HCT116 (cell line): ENCODE data around the gene SYNE1. TPM values are rescaled to one million over a fixed set of nuclear protein-coding genes. Genes with fewer than 3 reads are reported as not detected.
"Not testable (repeated sequence)": the region's sequence is repeated elsewhere in the genome, so short reads cannot be mapped to it uniquely, and the experiment has no call there.

ENCODE experiments used
- ATAC-seq: fragments of 200-7000 bp; cut with Tn5 transposase; 2 replicates; pipeline ENCODE4 v1.9.1; 2020; ENCODE audit warnings: mild to moderate bottlenecking, moderate library complexity
- BruUV-seq: library from RNA; stranded (reverse); fragments of 400-500 nt; replicated peaks from 2 replicates; lab custom pipeline; 2021; lab: Mats Ljungman, UMichigan
- CTCF ChIA-PET: fragments of 300-600 bp; sonication (Branson Sonifier 250); formaldehyde crosslinking; loops from one replicate; lab custom pipeline; 2021; ENCODE audit warnings: antibody characterized with exemption; lab: Charles Lee
- POLR2A ChIA-PET: fragments of 300-600, 350-600 bp; sonication (Branson Sonifier 250); formaldehyde crosslinking; loops from one replicate; lab custom pipeline; 2021; ENCODE audit warnings: antibody characterized with exemption; lab: Charles Lee
- RAD21 ChIA-PET, 2 experiments: fragments of 300-600 bp; sonication (Branson Sonifier 250); formaldehyde crosslinking; loops; one replicate each; lab custom pipeline; 2023; ENCODE audit warnings: low total read pairs in 2 of 2; ENCODE audit not compliant: uncharacterized antibody in 2 of 2, unreplicated experiment in 2 of 2, low non-redundant PET in 1 of 2; lab: Charles Lee
- DNase-seq: peaks from one replicate; pipeline ENCODE4 v3.0.0-alpha.2; 2010; ENCODE audit warnings: low read depth, low spot score
- H2AFZ ChIP-seq: fragments of 200-600 bp; shearing (Covaris generic), sonication (generic); 2 replicates; pipeline ENCODE4 v1.6.1; 2017; ENCODE audit warnings: low read depth, mixed run types, mixed read lengths, antibody characterized with exemption, low read length; ENCODE audit not compliant: poor library complexity, severe bottlenecking
- H3K27ac ChIP-seq: 2 replicates; pipeline ENCODE4 v1.5.1; 2012; ENCODE audit warnings: low read depth, low read length
- H3K27me3 ChIP-seq: fragments of 200-600 bp; sonication (generic); 2 replicates; pipeline ENCODE4 v1.6.1; 2016; ENCODE audit warnings: mixed run types, low read length, mixed read lengths; ENCODE audit not compliant: insufficient read depth
- H3K36me3 ChIP-seq, 2 experiments: fragments of 200-500 bp in 1 of 2; fragments of 200-600 bp in 1 of 2; sonication (Bioruptor generic) in 1 of 2; sonication (generic) in 1 of 2; 2 replicates each; pipeline versions ENCODE4 v1.5.1 to v1.6.1; 2014 to 2016; ENCODE audit warnings: low read length in 2 of 2, inconsistent platforms in 1 of 2, mixed read lengths in 1 of 2, mixed run types in 1 of 2; ENCODE audit not compliant: insufficient read depth in 2 of 2, control insufficient read depth in 1 of 2
- H3K4me1 ChIP-seq, 2 experiments: fragments of 200-600 bp in 1 of 2; sonication (generic) in 1 of 2; 2 replicates each; pipeline versions ENCODE4 v1.5.1 to v1.6.1; 2012 to 2017; ENCODE audit warnings: low read length in 2 of 2, inconsistent platforms in 1 of 2, mild to moderate bottlenecking in 1 of 2, mixed read lengths in 1 of 2, mixed run types in 1 of 2, moderate library complexity in 1 of 2; ENCODE audit not compliant: insufficient read depth in 2 of 2, control insufficient read depth in 1 of 2
- H3K4me2 ChIP-seq: fragments of 200-600 bp; sonication (generic); 2 replicates; pipeline ENCODE4 v1.6.1; 2017; ENCODE audit warnings: mixed run types, low read length, mixed read lengths
- H3K4me3 ChIP-seq, 2 experiments: fragments of 200-600 bp in 1 of 2; sonication (generic) in 1 of 2; replicated peaks in 1 of 2; 2 replicates each; pipeline ENCODE4 v1.5.1; 2011 to 2016; ENCODE audit warnings: low read length in 2 of 2, control low read depth in 1 of 2, low read depth in 1 of 2, mild to moderate bottlenecking in 1 of 2, mixed read lengths in 1 of 2, mixed run types in 1 of 2
- H3K79me2 ChIP-seq: fragments of 200-600 bp; sonication (generic); 2 replicates; pipeline ENCODE4 v1.6.1; 2017; ENCODE audit warnings: mild to moderate bottlenecking, mixed run types, low read length, moderate library complexity, mixed read lengths; ENCODE audit not compliant: insufficient read depth
- H3K9ac ChIP-seq: fragments of 200-600 bp; sonication (generic); 2 replicates; pipeline ENCODE4 v1.6.1; 2016; ENCODE audit warnings: low read length, mixed read lengths
- H3K9me2 ChIP-seq: fragments of 200-600 bp; sonication (generic), shearing (Covaris generic); 2 replicates; pipeline ENCODE4 v1.6.1; 2017; ENCODE audit warnings: mixed run types, mild to moderate bottlenecking, moderate library complexity; ENCODE audit not compliant: insufficient read depth
- H3K9me3 ChIP-seq, 2 experiments: fragments of 200-500 bp in 1 of 2; fragments of 200-600 bp in 1 of 2; sonication (Bioruptor generic) in 1 of 2; sonication (generic) in 1 of 2; 2 replicates each; pipeline ENCODE4 v1.6.1; 2014 to 2017; ENCODE audit warnings: low read length in 2 of 2, mixed read lengths in 2 of 2, inconsistent platforms in 1 of 2, low read depth in 1 of 2, mild to moderate bottlenecking in 1 of 2, mixed run types in 1 of 2, moderate library complexity in 1 of 2; ENCODE audit not compliant: control insufficient read depth in 1 of 2, insufficient read depth in 1 of 2
- H4K20me1 ChIP-seq: fragments of 200-600 bp; sonication (generic), shearing (Covaris generic); 2 replicates; pipeline ENCODE4 v1.6.1; 2017; ENCODE audit warnings: mixed run types, mild to moderate bottlenecking, moderate library complexity; ENCODE audit not compliant: insufficient read depth
- CEBPB ChIP-seq: IDR thresholded peaks from 2 replicates; pipeline ENCODE4 v1.6.1; 2012; ENCODE audit warnings: low read depth
- EZH2phosphoT487 ChIP-seq: fragments of 200-600 bp; IDR thresholded peaks from 2 replicates; pipeline ENCODE4 v1.6.1; 2018; ENCODE audit warnings: antibody characterized with exemption, borderline replicate concordance
- ZNF274 ChIP-seq: fragments of 200-500 bp; sonication (Bioruptor generic); IDR thresholded peaks from 2 replicates; pipeline ENCODE4 v1.6.1; 2014; ENCODE audit warnings: mild to moderate bottlenecking, low read depth, low read length, inconsistent platforms
- intact Hi-C: fragments of 100-400 bp; cut with micrococcal nuclease; formaldehyde crosslinking; loops from 2 replicates; pipeline ENCODE4 v1.10.0; 2022
- total RNA-seq: library from RNA; stranded (reverse); gene quantifications from one replicate; pipeline ENCODE4 v1.2.1, GENCODE V29; 2021; ENCODE audit not compliant: unreplicated experiment
- TF ChIP-seq, protein P1 (sequence below): IDR thresholded peaks from 2 replicates; pipeline ENCODE4 v1.6.1; 2011; ENCODE audit warnings: mild to moderate bottlenecking, low read length, moderate library complexity; ENCODE audit not compliant: insufficient replicate concordance; ENCODE audit errors: extremely low read depth

SYNE1 gene
- total RNA-seq, 1 experiment from 2014 or later = 5.4 TPM

GRCh38 chr6:152328200-152328599 lies 309.0 kb downstream of the SYNE1 start:
- H2AFZ ChIP-seq, POLR2A ChIA-PET, H3K79me2 ChIP-seq, intact Hi-C loops, H3K4me1 ChIP-seq, ATAC-seq, H3K9me3 ChIP-seq, H3K4me3 ChIP-seq, H3K9ac ChIP-seq, DNase-seq, H3K9me2 ChIP-seq, H3K4me2 ChIP-seq, H3K36me3 ChIP-seq, H3K27me3 ChIP-seq, H3K27ac ChIP-seq, BruUV-seq, H4K20me1 ChIP-seq, RAD21 ChIA-PET: not testable (repeated sequence)
- CTCF ChIA-PET = interaction anchor here (1.6 kb wide), 1 partner anchor 10 kb away, joined by 8 read pairs; no protein-coding TSS in a partner anchor

DNA sequence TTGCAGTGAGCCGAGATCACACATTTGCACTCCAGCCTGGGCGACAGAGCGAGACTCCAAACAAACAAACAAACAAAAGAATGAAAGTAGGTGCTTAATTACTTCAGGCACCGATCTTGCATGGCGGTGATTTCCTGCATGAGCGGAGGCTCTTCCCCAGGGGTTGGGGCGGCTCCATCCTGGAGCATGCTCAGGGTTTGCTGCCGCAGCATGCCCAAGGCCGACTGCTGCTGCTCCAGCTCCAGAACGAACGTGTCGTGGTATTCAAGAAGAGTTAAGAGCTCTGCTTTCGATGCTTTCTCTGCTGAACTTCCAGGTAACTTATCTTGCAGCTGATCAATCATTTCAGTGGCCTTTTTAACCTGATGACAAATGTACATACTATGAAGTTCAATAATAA lies 313.8 kb downstream of the SYNE1 start:
- Histone ChIP-seq H3K4me1 (no peaks in the 10 kb centered on the region), H3K9ac (no peak overlapping the region), H3K36me3 (no peaks in the 10 kb centered on the region), H3K27ac (no peak overlapping the region), H3K27me3 (no peaks in the 10 kb centered on the region), H3K79me2 (no peaks in the 10 kb centered on the region), H2AFZ (no peak overlapping the region), H4K20me1 (no peaks in the 10 kb centered on the region), H3K4me3 (no peak overlapping the region), H3K9me3 (no peaks in the 10 kb centered on the region), H3K4me2 (no peak overlapping the region), H3K9me2 (no peaks in the 10 kb centered on the region)
- ATAC-seq (no peak), DNase-seq (no peak)
- ChIA-PET POLR2A (no interaction called here), CTCF (interaction anchor here (3.9 kb wide), 1 partner anchor 15 kb away, joined by 19 read pairs; no protein-coding TSS in a partner anchor), RAD21 (no interaction called here)
- intact Hi-C loops = no loop called here
- TF ChIP-seq CEBPB (no peak), ZNF274 (no peak), EZH2phosphoT487 (no peak)
- TF ChIP-seq, protein P1, sequence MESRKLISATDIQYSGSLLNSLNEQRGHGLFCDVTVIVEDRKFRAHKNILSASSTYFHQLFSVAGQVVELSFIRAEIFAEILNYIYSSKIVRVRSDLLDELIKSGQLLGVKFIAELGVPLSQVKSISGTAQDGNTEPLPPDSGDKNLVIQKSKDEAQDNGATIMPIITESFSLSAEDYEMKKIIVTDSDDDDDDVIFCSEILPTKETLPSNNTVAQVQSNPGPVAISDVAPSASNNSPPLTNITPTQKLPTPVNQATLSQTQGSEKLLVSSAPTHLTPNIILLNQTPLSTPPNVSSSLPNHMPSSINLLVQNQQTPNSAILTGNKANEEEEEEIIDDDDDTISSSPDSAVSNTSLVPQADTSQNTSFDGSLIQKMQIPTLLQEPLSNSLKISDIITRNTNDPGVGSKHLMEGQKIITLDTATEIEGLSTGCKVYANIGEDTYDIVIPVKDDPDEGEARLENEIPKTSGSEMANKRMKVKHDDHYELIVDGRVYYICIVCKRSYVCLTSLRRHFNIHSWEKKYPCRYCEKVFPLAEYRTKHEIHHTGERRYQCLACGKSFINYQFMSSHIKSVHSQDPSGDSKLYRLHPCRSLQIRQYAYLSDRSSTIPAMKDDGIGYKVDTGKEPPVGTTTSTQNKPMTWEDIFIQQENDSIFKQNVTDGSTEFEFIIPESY = no peak
- BruUV-seq = no TSS peak
